Vagina (tissue), 2 donors: Measurements from ENCODE around the gene ATP7B.

Experiments
- POLR2A ChIP-seq, 2 donors: fragments of 450-650 bp; IDR thresholded peaks; one replicate each; pipeline ENCODE4 v1.6.1; 2017; ENCODE audit warnings: antibody characterized with exemption in 2 of 2, mild to moderate bottlenecking in 2 of 2, moderate library complexity in 2 of 2
- POLR2AphosphoS5 ChIP-seq, 2 donors: sonication (generic); formaldehyde crosslinking; IDR thresholded peaks; one replicate each; pipeline ENCODE4 v1.9.0; 2017; ENCODE audit warnings: antibody characterized with exemption in 2 of 2, mild to moderate bottlenecking in 2 of 2, low read depth in 1 of 2; ENCODE audit not compliant: insufficient read depth in 1 of 2
- TF ChIP-seq, protein P1 (sequence below), 3 experiments: fragments of 450-650 bp in 2 of 3; fragments of 200-600 bp in 1 of 3; sonication (generic) in 1 of 3; IDR thresholded peaks; one replicate each; pipeline ENCODE4 v1.5.1; 2017 to 2019; ENCODE audit warnings: antibody characterized with exemption in 3 of 3, mild to moderate bottlenecking in 2 of 3, moderate library complexity in 2 of 3

DNA sequence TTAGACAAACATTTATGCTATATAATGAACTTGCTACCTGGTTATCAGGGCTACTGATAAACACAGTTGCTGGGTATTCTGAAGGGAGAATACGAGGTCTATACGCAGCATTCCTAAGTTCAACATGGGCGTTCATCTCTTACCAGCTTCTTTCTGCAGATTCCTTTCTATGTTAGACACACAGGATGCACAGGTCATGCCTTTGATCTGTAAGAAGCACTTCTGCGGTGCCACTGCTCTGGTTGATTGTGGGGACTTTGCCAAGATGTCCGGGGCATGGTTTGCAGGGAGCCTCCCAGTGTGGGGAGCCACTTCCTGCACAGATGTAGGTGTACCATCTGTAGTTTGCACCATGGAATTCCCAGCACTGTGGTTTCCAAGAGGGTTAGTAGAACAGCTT lies 40.9 kb downstream of the ATP7B start:
- TF ChIP-seq, protein P1, sequence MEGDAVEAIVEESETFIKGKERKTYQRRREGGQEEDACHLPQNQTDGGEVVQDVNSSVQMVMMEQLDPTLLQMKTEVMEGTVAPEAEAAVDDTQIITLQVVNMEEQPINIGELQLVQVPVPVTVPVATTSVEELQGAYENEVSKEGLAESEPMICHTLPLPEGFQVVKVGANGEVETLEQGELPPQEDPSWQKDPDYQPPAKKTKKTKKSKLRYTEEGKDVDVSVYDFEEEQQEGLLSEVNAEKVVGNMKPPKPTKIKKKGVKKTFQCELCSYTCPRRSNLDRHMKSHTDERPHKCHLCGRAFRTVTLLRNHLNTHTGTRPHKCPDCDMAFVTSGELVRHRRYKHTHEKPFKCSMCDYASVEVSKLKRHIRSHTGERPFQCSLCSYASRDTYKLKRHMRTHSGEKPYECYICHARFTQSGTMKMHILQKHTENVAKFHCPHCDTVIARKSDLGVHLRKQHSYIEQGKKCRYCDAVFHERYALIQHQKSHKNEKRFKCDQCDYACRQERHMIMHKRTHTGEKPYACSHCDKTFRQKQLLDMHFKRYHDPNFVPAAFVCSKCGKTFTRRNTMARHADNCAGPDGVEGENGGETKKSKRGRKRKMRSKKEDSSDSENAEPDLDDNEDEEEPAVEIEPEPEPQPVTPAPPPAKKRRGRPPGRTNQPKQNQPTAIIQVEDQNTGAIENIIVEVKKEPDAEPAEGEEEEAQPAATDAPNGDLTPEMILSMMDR (IDR thresholded peaks at IDR 0.05), result no peak
- no peak for TF ChIP-seq POLR2AphosphoS5 (IDR thresholded peaks at IDR 0.05; ENCODE audit: insufficient read depth in 1 of 2, low read depth in 1 of 2)
- TF ChIP-seq POLR2A (IDR thresholded peaks at IDR 0.05), result no peak
